Chondrocyte (in vitro differentiated cells): ENCODE data around the gene SIK2. TPM values are rescaled to one million over a fixed set of nuclear protein-coding genes. Genes with fewer than 3 reads are reported as not detected.

Experiments
- DNase-seq: peaks from one replicate; pipeline ENCODE4 v3.0.0; 2021; ENCODE audit warnings: mixed read lengths, low spot score
- H3K27ac Mint-ChIP-seq: one replicate; pipeline ENCODE4 v1.8.0; 2021; ENCODE audit warnings: mild to moderate bottlenecking, moderate library complexity, mixed read lengths; ENCODE audit not compliant: unreplicated experiment
- H3K27me3 Mint-ChIP-seq: 2 replicates; pipeline ENCODE4 v1.8.0; 2021; ENCODE audit warnings: low read depth, mixed read lengths
- H3K36me3 Mint-ChIP-seq: 2 replicates; pipeline ENCODE4 v1.8.0; 2021; ENCODE audit warnings: low read depth, mixed read lengths
- H3K4me1 Mint-ChIP-seq: 2 replicates; pipeline ENCODE4 v1.8.0; 2021; ENCODE audit warnings: low read depth, mild to moderate bottlenecking, mixed read lengths
- H3K4me3 Mint-ChIP-seq: one replicate; pipeline ENCODE4 v1.8.0; 2021; ENCODE audit warnings: mild to moderate bottlenecking, moderate library complexity, mixed read lengths; ENCODE audit not compliant: unreplicated experiment
- H3K9me3 Mint-ChIP-seq: 2 replicates; pipeline ENCODE4 v1.8.0; 2021; ENCODE audit warnings: low read depth, mixed read lengths
- CTCF ChIP-seq: fragments of 200-600 bp; sonication (generic); IDR thresholded peaks from 2 replicates; pipeline ENCODE4 v1.5.0; 2021; ENCODE audit warnings: antibody characterized with exemption, mild to moderate bottlenecking, moderate library complexity
- total RNA-seq: library from RNA; stranded (reverse); gene quantifications from 3 replicates; pipeline ENCODE4 v1.2.1, GENCODE V29; 2021

Gene SIK2
- total RNA-seq, 1 donor from 2014 or later, result 16.2 TPM

- Mint-ChIP-seq H3K4me1 (peaks cover 50% of the 10 kb centered on the region), H3K4me3 (no peak overlapping the region), H3K27me3 (no peaks in the 10 kb centered on the region), H3K9me3 (no peaks in the 10 kb centered on the region), H3K27ac (peak overlapping the region; percentile 23), H3K36me3 (peaks cover 4% of the 10 kb centered on the region)
- DNase-seq, result no peak
- no peak for TF ChIP-seq CTCF
Measured at GRCh38 chr11:111634981-111635705, 32.9 kb downstream of the SIK2 start.

- DNase-seq, result no peak
- H3K4me3 Mint-ChIP-seq, result no peak overlapping the region
- H3K27me3 Mint-ChIP-seq, result no peaks in the 10 kb centered on the region
- H3K36me3 Mint-ChIP-seq, result peaks cover 4% of the 10 kb centered on the region
- peak overlapping the region; percentile 53 for H3K27ac Mint-ChIP-seq
- TF ChIP-seq CTCF, result no peak
- H3K4me1 Mint-ChIP-seq, result peaks cover 51% of the 10 kb centered on the region
- no peaks in the 10 kb centered on the region for H3K9me3 Mint-ChIP-seq
Measured at GRCh38 chr11:111635706-111636045, 33.4 kb downstream of the SIK2 start.

- no peak for TF ChIP-seq CTCF
- Mint-ChIP-seq H3K27me3 (no peaks in the 10 kb centered on the region), H3K4me3 (no peak overlapping the region), H3K4me1 (peaks cover 51% of the 10 kb centered on the region), H3K27ac (no peak overlapping the region), H3K36me3 (peaks cover 7% of the 10 kb centered on the region), H3K9me3 (no peaks in the 10 kb centered on the region)
- DNase-seq, result no peak
Measured at GRCh38 chr11:111637885-111638284, 35.6 kb downstream of the SIK2 start.

GRCh38 chr11:111639226-111639925 is 37.1 kb downstream of the SIK2 start:
- TF ChIP-seq CTCF, result no peak
- H3K27ac Mint-ChIP-seq, result no peak overlapping the region
- DNase-seq, result no peak
- H3K4me1 Mint-ChIP-seq, result peaks cover 43% of the 10 kb centered on the region
- H3K27me3 Mint-ChIP-seq, result no peaks in the 10 kb centered on the region
- no peaks in the 10 kb centered on the region for H3K9me3 Mint-ChIP-seq
- H3K36me3 Mint-ChIP-seq, result peaks cover 7% of the 10 kb centered on the region
- no peak overlapping the region for H3K4me3 Mint-ChIP-seq

DNA sequence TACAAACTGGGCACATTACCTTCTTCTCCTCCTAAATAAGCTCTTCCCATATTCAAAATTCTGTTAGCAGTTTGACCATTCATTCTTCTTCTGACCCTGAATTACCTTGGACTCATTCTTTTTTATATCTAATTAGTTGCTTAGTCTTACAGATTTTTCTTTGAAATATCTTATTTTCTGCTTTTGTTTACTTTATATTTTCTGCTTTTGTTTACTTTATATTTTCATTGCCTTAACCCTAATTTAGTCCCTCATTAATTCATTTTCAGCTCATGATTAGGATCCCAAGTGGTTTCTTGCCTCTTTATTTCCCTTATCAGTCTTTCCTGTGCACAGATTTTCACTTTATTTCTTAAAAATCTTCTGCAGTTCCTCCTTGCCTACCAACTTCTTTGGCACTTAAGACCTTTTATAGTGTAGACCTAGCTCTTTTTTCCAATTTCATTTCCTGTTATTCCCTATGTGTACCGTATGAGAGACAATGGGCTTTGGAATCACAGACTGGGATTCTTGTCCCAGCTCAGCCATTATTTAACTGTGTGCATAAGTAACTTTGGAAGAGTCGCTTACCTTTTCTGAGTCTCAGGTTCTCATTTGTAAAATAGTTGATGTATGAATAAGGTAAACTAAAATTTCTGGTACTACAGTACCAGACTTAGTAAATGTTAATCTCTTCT is 39.2 kb downstream of the SIK2 start:
- Mint-ChIP-seq H3K36me3 (peaks cover 7% of the 10 kb centered on the region), H3K4me3 (no peak overlapping the region), H3K27me3 (no peaks in the 10 kb centered on the region), H3K27ac (no peak overlapping the region), H3K9me3 (no peaks in the 10 kb centered on the region), H3K4me1 (peaks cover 25% of the 10 kb centered on the region)
- no peak for DNase-seq
- TF ChIP-seq CTCF, result no peak
